ENCODE results near the gene ZNF90.
A peak's percentile ranks its signal among the peaks of the same experiment; 100 is the strongest.
"Not testable (repeated sequence)": the region's sequence is repeated elsewhere in the genome, so short reads cannot be mapped to it uniquely, and the experiment has no call there.

Gene ZNF90

DNA sequence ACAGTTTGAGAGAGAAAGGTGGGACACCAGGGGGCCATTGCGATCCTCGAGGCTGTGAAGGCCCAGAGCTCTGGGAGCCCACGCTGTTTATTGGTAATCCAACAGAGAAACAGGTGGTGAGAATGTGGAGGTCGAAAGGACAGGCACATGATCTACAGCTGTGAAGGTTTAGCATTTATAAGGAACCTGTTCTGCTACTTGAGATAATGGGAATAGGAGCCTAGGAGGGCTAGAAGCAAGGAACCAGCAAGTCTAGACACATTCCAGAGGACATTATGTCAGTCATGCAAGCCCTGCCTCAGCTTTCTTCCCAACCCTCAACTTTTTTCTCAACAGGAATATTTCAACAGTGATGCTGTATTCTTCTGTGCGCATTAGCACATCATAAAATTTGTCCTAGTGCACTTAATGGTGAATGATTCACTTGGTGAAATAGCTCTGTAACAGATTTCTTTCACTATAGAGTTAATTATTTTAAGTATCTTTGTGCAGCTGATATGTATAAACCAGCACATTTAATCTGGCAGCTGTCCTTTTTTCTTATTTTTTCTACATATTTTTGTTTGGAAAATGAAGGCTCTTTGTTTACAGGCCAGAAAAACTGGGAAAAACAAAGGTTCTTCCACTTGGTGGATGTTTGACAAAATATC lies 25.4 kb downstream of the ZNF90 start:
- no peak for DNase-seq

- no peak for DNase-seq
These were observed 29.5 kb downstream of the ZNF90 start for GRCh38 chr19:20107301-20107700.

- not testable (repeated sequence) for DNase-seq
These were observed 40.5 kb downstream of the ZNF90 start for GRCh38 chr19:20118064-20118839.

- no peak for DNase-seq
These were observed 47.1 kb downstream of the ZNF90 start for GRCh38 chr19:20124879-20125278.

- not testable (repeated sequence) for DNase-seq
These were observed 55.1 kb downstream of the ZNF90 start for GRCh38 chr19:20132933-20133332.

- DNase-seq: not testable (repeated sequence)
These were observed 59.9 kb downstream of the ZNF90 start for GRCh38 chr19:20137714-20138113.

DNA sequence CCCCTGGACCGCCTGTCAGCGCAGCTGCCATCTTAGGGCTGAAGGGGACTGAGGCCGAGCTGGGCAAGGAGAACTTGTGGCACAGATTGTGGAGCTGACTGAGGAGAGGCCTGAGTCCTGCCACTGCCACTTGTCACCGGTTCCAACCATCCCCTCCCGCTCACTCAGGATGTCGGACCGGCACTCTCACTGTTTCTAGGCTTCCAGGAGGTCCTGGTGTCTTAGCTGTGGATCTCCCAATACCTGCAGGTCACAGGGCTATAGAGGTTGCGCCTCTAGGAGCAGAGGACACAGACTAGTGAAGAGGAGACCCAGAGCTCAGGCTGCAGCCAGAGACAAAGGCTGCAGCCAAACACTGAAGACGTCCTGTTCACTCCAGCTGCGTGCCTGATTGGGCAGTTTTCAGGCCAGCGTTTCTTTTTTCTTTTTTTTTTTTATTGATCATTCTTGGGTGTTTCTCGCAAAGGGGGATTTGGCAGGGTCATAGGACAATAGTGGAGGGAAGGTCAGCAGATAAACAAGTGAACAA lies 73.9 kb downstream of the ZNF90 start:
- no peak for DNase-seq

DNA sequence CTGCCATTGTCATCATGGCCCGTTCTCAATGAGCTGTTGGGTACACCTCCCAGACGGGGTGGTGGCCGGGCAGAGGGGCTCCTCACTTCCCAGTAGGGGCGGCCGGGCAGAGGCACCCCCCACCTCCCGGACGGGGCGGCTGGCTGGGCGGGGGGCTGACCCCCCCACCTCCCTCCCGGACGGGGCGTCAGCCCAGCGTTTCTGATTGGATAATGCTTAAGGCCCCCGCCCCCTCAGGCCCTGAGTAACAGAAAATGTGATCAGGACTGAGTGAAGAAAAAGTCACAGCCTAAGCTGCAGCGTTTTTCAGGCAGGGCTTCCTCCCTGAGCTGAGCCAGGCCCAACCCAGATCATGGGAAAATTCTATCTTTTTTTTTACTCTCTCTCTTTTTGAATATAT lies 74.7 kb downstream of the ZNF90 start:
- DNase-seq: not testable (repeated sequence)

GRCh38 chr19:20153281-20153680 lies 75.5 kb downstream of the ZNF90 start:
- no peak for DNase-seq

GRCh38 chr19:20154636-20155035 lies 76.8 kb downstream of the ZNF90 start:
- DNase-seq: no peak

- DNase-seq: no peak
These were observed 85.0 kb downstream of the ZNF90 start for GRCh38 chr19:20162821-20163220.

DNA sequence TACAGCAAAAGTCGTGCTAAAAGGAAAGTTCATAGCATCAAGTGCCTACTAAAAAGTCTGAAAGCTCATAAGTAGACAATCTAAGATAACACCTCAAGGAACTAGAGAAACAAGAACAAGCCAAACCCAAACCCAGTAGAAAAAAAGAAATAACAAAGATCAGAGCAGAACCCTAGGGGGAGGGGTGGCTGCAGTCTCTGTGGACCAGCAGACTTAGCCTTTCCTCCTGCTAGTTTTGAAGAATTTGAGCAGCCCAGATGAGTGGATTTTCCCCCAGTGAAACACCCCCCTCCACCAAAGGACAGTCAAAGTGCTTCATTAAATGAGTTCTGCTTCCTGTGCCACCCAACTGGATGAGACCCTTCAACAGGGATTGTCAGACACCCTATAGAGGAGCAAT lies 86.7 kb downstream of the ZNF90 start:
- no peak for DNase-seq

DNA sequence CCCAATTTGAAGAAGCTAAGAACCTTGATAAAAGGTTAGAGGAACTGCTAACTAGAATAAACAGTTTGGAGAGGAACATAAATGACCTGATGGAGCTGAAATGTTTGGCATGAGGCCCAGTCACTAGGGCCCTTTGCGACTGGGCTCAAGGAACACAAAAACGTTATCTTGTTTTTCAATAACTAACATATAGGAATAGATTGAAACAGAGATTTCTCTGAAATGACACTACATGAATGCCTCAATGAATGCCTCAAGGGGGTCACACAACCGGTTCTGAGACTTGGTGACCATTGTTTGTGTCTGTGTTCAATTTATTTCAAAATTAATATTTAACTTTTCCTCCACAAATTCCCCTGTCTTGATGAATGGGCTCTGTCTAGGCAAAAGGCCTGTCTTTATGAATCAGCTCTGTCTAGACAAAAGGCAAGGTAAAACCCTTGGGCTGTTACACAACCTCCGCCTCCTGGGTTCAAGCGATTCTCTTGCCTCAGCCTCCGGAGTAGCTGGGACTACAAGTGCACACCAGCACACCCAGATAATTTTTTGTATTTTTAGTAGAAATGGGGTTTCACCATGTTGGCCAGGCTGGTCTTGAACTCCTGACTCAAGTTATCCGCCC lies 88.3 kb downstream of the ZNF90 start:
- DNase-seq: no peak

DNA sequence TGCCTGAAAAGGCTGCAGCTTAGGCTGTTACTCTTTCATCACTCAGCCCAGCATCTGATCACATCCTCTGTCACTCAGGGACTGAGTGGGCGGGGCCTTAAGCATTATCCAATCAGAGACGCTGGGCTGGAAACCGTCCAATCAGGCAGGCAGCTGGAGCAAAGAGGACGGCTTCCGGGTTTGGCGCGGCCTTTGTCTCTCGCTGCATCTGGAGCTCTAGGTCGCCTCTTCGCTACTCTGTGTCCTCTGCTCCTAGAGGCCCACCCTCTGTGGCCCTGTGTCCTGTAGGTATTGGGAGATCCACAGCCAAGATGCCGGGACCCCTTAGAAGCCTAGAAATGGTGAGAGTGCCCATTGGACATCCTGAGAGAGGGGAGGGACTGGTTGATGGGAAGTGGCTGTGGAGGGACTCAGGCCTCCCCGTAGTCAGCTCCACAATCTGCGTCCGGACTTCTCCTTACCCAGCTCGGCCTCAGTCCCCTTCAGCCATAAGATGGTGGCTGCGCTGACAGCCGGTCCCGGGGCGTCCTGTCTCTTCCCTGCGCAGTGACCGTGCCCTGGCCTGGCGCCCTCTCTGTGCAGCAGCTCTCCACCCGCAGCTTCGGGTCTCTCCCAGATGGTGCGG lies 89.3 kb downstream of the ZNF90 start, which contains the start of gene ZNF486:
Gene ZNF486, plus strand, starts transcription at position 195 of the 625 bp plus-strand sequence. Its CDS starts 117 bp downstream, at position 312.
- peak; percentile 65 to 98 (median 90) for DNase-seq

DNA sequence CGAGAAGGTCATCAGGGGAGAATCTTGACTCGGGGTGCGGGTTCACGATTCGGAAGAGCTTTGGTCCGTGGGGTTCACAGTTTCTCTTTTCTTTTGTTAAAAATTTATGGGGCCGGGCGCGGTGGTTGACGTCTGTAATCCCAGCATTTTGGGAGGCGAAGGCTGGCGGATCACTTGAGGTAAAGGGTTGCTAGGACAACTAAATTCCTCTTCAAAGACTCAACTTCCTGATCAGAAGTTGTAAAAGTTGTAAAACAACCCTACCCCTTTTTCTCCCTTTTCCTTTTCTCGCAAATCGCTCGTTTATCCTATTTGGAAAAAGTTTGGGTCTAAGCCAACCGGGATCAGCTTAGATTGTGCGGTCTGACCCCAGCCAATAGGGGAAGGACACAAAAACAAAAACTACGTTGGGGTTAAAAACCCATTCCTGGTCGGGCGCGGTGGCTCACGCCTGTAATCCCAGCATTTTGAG lies 89.9 kb downstream of the ZNF90 start:
- DNase-seq: no peak

Measured in nucleus accumbens (tissue), 56 donors.